WERI-Rb-1 (cell line): ENCODE results near the gene KHDRBS1.

Experiments used
- DNase-seq: peaks from one replicate; pipeline ENCODE4 v3.0.0-alpha.2; 2020
- H3K27ac ChIP-seq: fragments of 250-450 bp; sonication (Bioruptor Pico); 2 replicates; pipeline ENCODE4 v1.5.1; 2020; ENCODE audit warnings: mild to moderate bottlenecking, moderate library complexity
- H3K27me3 ChIP-seq: fragments of 250-450 bp; sonication (Bioruptor Pico); 2 replicates; pipeline ENCODE4 v1.5.1; 2021; ENCODE audit warnings: mild to moderate bottlenecking, low read depth, moderate library complexity; ENCODE audit not compliant: insufficient read depth, severe bottlenecking
- H3K36me3 ChIP-seq: fragments of 250-450 bp; sonication (Bioruptor Pico); 2 replicates; pipeline ENCODE4 v1.5.1; 2020; ENCODE audit warnings: mild to moderate bottlenecking, moderate library complexity
- H3K4me3 ChIP-seq: 2 replicates; pipeline ENCODE4 v1.5.1; 2011; ENCODE audit warnings: low read depth, mild to moderate bottlenecking, control low read depth, low read length
- H3K9me3 ChIP-seq: fragments of 250-450 bp; sonication (Bioruptor Pico); 2 replicates; pipeline ENCODE4 v1.5.1; 2021; ENCODE audit warnings: mild to moderate bottlenecking, moderate library complexity; ENCODE audit not compliant: severe bottlenecking
- CTCF ChIP-seq: IDR thresholded peaks from 2 replicates; pipeline ENCODE4 v1.5.1; 2011; ENCODE audit warnings: low read depth, mild to moderate bottlenecking, control low read depth, inconsistent platforms, low read length

KHDRBS1 gene

GRCh38 chr1:32032275-32032615 lies 18.6 kb downstream of the KHDRBS1 start:
- peak overlapping the region; percentile 32; the same call in 1 of the 2 replicates for H3K27ac ChIP-seq
- no peaks in the 10 kb centered on the region for H3K9me3 ChIP-seq
- no peak overlapping the region for H3K4me3 ChIP-seq
- H3K27me3 ChIP-seq, result no peaks in the 10 kb centered on the region
- DNase-seq, result no peak
- peaks cover 85% of the 10 kb centered on the region for H3K36me3 ChIP-seq
- no peak for TF ChIP-seq CTCF

GRCh38 chr1:32035119-32035518 lies 21.5 kb downstream of the KHDRBS1 start:
- no peak overlapping the region for H3K27ac ChIP-seq
- no peak for TF ChIP-seq CTCF
- DNase-seq, result no peak
- peaks cover 90% of the 10 kb centered on the region for H3K36me3 ChIP-seq
- no peak overlapping the region for H3K4me3 ChIP-seq
- H3K27me3 ChIP-seq, result no peaks in the 10 kb centered on the region
- no peaks in the 10 kb centered on the region for H3K9me3 ChIP-seq

- H3K27me3 ChIP-seq, result no peaks in the 10 kb centered on the region
- no peak for TF ChIP-seq CTCF
- H3K36me3 ChIP-seq, result peaks cover 72% of the 10 kb centered on the region
- DNase-seq, result no peak
- no peak overlapping the region for H3K27ac ChIP-seq
- no peak overlapping the region for H3K4me3 ChIP-seq
- no peaks in the 10 kb centered on the region for H3K9me3 ChIP-seq
Observed at GRCh38 chr1:32040711-32041110, 27.0 kb downstream of the KHDRBS1 start.

GRCh38 chr1:32042330-32042729 lies 28.7 kb downstream of the KHDRBS1 start:
- Histone ChIP-seq H3K36me3 (peaks cover 57% of the 10 kb centered on the region; the same call in 1 of the 2 replicates), H3K9me3 (no peaks in the 10 kb centered on the region), H3K27me3 (no peaks in the 10 kb centered on the region), H3K4me3 (no peak overlapping the region), H3K27ac (no peak overlapping the region)
- DNase-seq, result no peak
- TF ChIP-seq CTCF, result no peak

- Histone ChIP-seq H3K9me3 (no peaks in the 10 kb centered on the region), H3K27ac (no peak overlapping the region), H3K27me3 (no peaks in the 10 kb centered on the region), H3K4me3 (no peak overlapping the region), H3K36me3 (peaks cover 38% of the 10 kb centered on the region; the same call in 1 of the 2 replicates)
- DNase-seq, result no peak
- no peak for TF ChIP-seq CTCF
Observed at GRCh38 chr1:32044234-32044633, 30.6 kb downstream of the KHDRBS1 start.

- H3K4me3 ChIP-seq, result no peak overlapping the region
- peaks cover 35% of the 10 kb centered on the region for H3K36me3 ChIP-seq
- no peak overlapping the region for H3K27ac ChIP-seq
- no peaks in the 10 kb centered on the region for H3K27me3 ChIP-seq
- DNase-seq, result no peak
- H3K9me3 ChIP-seq, result no peaks in the 10 kb centered on the region
- TF ChIP-seq CTCF, result no peak
Observed at GRCh38 chr1:32045772-32046171, 32.1 kb downstream of the KHDRBS1 start.
